Osteocyte (in vitro differentiated cells): ENCODE results near the gene RYK. TPM values are rescaled to one million over a fixed set of nuclear protein-coding genes. Genes with fewer than 3 reads are reported as not detected.

Experiments used
- DNase-seq: peaks from one replicate; pipeline ENCODE4 v3.0.0; 2021; ENCODE audit warnings: mixed read lengths; ENCODE audit not compliant: unreplicated experiment; ENCODE audit errors: extremely low spot score
- H3K27ac Mint-ChIP-seq: one replicate; pipeline ENCODE4 v1.8.0; 2021; ENCODE audit warnings: mild to moderate bottlenecking, mixed read lengths; ENCODE audit not compliant: unreplicated experiment
- H3K27me3 Mint-ChIP-seq: one replicate; pipeline ENCODE4 v1.8.0; 2021; ENCODE audit warnings: mixed read lengths; ENCODE audit not compliant: unreplicated experiment
- H3K36me3 Mint-ChIP-seq: one replicate; pipeline ENCODE4 v1.8.0; 2021; ENCODE audit warnings: mixed read lengths; ENCODE audit not compliant: unreplicated experiment
- H3K4me1 Mint-ChIP-seq: one replicate; pipeline ENCODE4 v1.8.0; 2021; ENCODE audit warnings: mixed read lengths; ENCODE audit not compliant: unreplicated experiment
- H3K4me3 Mint-ChIP-seq: one replicate; pipeline ENCODE4 v1.8.0; 2021; ENCODE audit warnings: mild to moderate bottlenecking, moderate library complexity, mixed read lengths; ENCODE audit not compliant: unreplicated experiment
- H3K9me3 Mint-ChIP-seq: one replicate; pipeline ENCODE4 v1.8.0; 2021; ENCODE audit warnings: mixed read lengths; ENCODE audit not compliant: unreplicated experiment
- CTCF ChIP-seq: fragments of 200-600 bp; sonication (generic); IDR thresholded peaks from 2 replicates; pipeline ENCODE4 v1.5.0; 2021; ENCODE audit warnings: antibody characterized with exemption, mild to moderate bottlenecking, moderate library complexity
- total RNA-seq: library from RNA; stranded (reverse); gene quantifications from 2 replicates; pipeline ENCODE4 v1.2.1, GENCODE V29; 2021

The RYK gene
- total RNA-seq, 1 donor from 2014 or later: 70.7 TPM

DNA sequence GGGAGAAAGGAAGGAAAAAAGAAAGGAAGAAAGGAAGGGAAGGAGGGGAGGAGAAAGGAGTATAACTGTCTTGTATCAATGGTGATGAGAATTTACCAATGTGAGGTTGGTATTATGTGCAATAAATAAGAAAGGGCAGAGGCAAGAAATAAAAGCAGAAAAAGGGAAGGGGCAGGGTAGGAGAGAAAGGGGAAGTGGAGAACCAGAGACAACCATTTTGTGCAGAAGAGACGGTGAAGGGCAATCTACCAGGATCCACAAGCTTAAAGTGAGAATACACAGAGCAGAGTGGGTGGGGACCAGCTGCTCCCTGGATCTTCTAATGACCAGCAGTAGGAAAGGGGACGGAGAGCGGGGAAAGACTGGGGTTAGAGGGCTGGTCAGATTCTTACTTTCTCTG lies 114.1 kb downstream of the RYK start:
- no peak overlapping the region for H3K27ac Mint-ChIP-seq
- TF ChIP-seq CTCF: no peak
- no peaks in the 10 kb centered on the region for H3K4me1 Mint-ChIP-seq
- no peaks in the 10 kb centered on the region for H3K27me3 Mint-ChIP-seq
- no peak overlapping the region for H3K4me3 Mint-ChIP-seq
- H3K9me3 Mint-ChIP-seq: peaks cover 6% of the 10 kb centered on the region
- H3K36me3 Mint-ChIP-seq: peaks cover 33% of the 10 kb centered on the region
- no peak for DNase-seq

GRCh38 chr3:134134698-134135415 lies 115.8 kb downstream of the RYK start:
- Mint-ChIP-seq H3K9me3 (peaks cover 11% of the 10 kb centered on the region), H3K4me1 (no peaks in the 10 kb centered on the region), H3K36me3 (peaks cover 34% of the 10 kb centered on the region), H3K27ac (no peak overlapping the region), H3K4me3 (no peak overlapping the region), H3K27me3 (no peaks in the 10 kb centered on the region)
- no peak for DNase-seq
- no peak for TF ChIP-seq CTCF

DNA sequence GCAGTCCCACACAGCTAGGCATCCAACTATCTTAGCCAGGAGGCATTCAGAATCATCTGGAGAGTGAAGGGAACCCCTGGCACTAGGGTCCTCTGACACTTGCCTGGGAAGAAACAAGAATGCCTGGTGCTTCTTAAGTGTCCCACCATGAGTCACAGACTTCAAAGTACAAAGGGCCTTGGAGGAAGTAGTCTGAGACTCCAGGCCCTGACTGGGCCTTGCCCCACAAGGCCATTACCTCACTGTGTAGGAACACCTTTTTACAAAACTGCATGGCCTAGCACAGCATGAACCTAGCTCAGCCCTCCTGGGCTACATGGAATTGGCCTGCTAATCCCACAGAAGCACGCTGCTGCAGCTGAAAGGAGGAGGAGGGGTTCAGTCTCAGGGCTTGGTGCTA lies 116.4 kb downstream of the RYK start:
- H3K36me3 Mint-ChIP-seq: peaks cover 29% of the 10 kb centered on the region
- H3K27ac Mint-ChIP-seq: no peak overlapping the region
- DNase-seq: no peak
- TF ChIP-seq CTCF: no peak
- no peaks in the 10 kb centered on the region for H3K4me1 Mint-ChIP-seq
- H3K9me3 Mint-ChIP-seq: peaks cover 11% of the 10 kb centered on the region
- H3K27me3 Mint-ChIP-seq: no peaks in the 10 kb centered on the region
- no peak overlapping the region for H3K4me3 Mint-ChIP-seq

- H3K36me3 Mint-ChIP-seq: peaks cover 24% of the 10 kb centered on the region
- DNase-seq: no peak
- no peak for TF ChIP-seq CTCF
- peaks cover 14% of the 10 kb centered on the region for H3K9me3 Mint-ChIP-seq
- no peak overlapping the region for H3K4me3 Mint-ChIP-seq
- no peak overlapping the region for H3K27ac Mint-ChIP-seq
- H3K27me3 Mint-ChIP-seq: no peaks in the 10 kb centered on the region
- no peaks in the 10 kb centered on the region for H3K4me1 Mint-ChIP-seq
These were observed 117.7 kb downstream of the RYK start for GRCh38 chr3:134132961-134133360.

GRCh38 chr3:134126153-134126552 lies 124.5 kb downstream of the RYK start:
- Mint-ChIP-seq H3K4me3 (no peak overlapping the region), H3K36me3 (peaks cover 48% of the 10 kb centered on the region), H3K27me3 (no peaks in the 10 kb centered on the region), H3K9me3 (peaks cover 32% of the 10 kb centered on the region), H3K4me1 (no peaks in the 10 kb centered on the region), H3K27ac (no peak overlapping the region)
- TF ChIP-seq CTCF: peak; percentile 12
- DNase-seq: no peak
